GM18526 (cell line): ENCODE measurements around the gene ANO10.

Experiments used
- POLR2A ChIP-seq: IDR thresholded peaks from 3 replicates; pipeline ENCODE4 v1.6.1; 2011; ENCODE audit not compliant: insufficient read length; ENCODE audit errors: extremely low read depth

ANO10 gene, protein sequence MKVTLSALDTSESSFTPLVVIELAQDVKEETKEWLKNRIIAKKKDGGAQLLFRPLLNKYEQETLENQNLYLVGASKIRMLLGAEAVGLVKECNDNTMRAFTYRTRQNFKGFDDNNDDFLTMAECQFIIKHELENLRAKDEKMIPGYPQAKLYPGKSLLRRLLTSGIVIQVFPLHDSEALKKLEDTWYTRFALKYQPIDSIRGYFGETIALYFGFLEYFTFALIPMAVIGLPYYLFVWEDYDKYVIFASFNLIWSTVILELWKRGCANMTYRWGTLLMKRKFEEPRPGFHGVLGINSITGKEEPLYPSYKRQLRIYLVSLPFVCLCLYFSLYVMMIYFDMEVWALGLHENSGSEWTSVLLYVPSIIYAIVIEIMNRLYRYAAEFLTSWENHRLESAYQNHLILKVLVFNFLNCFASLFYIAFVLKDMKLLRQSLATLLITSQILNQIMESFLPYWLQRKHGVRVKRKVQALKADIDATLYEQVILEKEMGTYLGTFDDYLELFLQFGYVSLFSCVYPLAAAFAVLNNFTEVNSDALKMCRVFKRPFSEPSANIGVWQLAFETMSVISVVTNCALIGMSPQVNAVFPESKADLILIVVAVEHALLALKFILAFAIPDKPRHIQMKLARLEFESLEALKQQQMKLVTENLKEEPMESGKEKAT

DNA sequence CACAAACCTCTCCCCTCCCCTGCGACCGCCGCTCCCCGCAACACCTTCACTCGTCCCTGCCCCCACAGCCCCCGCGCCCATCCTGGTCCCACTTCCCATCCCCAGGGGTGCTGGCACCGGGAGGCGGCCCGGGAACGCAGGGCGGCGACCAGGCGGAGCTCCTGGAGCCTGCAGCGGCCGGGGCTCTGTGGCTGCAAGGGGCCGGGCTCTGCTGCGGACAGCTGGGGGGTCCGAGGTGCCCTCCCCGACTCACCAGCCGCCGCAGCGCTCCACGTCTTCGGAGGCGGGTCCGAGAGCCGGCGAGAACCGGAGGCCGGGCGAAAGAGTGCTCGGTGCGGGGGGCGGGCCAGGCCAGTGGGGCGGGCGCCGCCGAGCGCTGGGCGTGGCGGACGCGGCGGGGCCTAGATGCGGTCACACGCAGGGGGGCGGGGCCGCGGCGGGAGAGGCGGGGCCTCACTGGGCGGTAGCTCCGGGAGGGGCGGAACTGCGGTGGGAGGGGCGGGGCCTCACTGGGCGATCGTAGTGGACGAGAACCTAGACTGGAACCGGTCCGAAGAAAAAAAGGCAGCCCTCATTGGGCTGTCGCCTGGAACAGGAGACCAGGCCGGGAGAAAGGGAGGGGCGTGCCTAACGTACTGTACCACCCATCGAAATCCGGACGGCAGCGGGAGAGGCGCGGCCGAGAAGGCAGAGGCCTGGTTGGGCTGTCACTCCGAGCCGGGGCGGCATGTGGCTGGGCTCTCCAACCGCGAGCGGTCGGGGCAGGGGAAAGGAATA lies at the start of gene ANO10:
Gene ANO10, minus strand, starts transcription at position 356 of the 777 bp plus-strand sequence. CDS start 16,159 bp downstream, outside the sequence.
- peak; percentile 48 for TF ChIP-seq POLR2A

DNA sequence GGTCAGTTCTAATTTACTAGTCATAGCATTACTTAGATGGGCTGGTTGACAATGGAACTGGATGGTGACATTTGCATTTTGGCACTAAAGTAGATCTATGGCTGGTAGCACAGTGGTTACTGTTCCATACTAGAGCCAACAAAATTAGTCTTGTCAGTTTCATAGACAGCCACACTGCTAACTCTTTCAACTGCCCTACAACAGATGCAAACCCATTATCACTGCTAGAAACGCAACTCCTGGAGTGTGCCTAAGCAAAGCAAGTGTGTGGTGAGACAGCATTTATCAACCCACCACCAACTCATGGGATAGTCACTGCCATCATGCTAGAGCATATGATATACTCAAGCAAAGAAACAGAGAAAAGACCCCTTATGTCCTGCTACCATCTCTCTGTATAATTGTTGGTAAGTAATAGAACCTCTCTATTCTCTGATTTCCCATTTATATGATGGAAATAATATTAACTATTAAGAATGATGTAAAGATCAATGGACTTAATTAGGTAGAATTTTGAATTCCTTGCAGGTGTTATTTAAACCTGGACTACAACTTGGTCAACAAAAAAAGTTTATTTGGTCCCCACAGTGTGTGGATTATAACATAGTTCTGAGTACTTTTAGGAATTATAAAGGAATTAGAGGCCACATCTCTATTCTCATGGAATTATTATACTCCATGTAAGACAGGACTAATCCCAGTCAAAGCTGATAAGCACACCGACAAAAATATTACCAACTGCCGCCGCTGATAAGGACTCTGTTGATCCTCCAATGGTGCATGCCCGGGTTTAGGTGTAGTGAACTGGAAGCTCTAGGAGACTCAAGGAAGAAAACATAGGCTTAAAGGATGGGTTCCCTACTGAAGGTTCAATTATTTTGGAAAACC lies 49.1 kb upstream of the ANO10 start:
- TF ChIP-seq POLR2A, result no peak

DNA sequence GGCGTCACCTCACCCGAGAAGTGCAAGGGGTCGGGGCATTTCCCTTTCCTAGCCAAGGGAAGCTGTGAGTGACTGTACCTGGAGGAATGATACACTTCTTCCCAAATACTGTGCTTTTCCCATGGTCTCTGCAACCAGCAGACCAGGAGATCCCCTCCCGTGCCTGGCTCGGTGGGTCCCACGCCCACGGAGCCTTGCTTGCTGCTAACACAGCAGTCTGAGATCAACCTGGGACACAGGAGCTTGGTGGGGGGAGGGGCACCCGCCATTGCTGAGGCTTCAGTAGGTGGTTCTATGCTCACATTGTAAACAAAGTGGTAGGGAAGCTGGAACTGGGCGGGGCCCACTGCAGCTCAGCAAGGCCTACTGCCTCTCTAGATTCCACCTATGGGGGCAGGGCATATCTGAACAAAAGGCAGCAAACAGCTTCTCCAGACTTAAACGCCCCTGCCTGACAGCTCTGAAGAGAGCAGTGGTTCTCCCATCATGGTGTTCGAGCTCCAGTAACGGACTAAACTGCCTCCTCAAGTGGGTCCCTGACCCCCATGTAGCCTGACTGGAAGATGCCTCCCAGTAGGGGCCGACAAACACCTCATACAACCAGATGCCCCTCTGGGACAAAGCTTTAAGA lies 37.6 kb upstream of the ANO10 start:
- TF ChIP-seq POLR2A, result no peak

DNA sequence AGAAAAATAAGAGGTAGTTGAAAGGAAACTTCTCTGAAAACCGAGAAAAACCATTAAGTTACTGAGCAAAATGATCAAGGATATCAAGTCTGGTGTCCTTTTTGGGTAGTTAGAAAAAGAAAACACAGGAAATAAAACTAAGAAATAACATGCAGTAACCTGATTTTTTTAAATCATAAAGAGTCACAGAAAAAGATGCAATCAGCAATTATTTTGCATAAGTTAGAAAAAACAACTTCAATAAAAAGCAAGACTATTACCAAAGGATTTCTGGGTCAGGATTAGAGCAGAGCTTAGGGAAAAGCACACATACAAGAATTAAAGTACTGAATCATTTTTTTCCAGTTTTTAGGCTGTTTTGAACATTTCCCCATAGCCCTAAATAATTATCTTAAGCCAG lies 28.5 kb upstream of the ANO10 start:
- no peak for TF ChIP-seq POLR2A

DNA sequence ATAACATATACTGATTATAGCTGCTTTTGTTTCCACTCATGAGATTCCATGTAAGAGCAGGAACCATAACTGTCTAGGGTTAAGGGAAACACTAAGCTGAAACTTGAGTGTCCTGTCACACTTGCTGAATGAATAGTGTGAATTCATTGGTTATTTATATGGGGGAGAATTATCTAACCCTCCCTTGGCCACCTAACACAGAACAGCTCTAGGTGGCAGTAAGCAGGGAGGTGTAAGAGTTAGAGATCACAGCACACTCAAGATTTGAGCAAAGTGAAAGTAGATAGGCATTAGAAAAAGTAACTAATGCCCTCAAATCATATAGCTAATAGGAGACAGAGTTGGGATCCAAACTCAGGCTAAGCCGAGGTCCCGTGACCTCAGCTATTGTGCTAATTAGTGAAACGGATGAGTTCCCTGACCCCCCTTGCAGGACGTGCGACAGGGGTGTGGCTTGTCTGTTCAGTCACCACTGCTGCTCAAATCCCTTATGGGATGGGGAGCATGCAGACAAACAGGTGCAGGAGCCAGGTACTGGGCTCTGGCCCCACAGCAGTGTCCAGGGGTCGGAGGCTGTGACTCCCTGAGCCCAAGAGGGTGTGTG lies 27.7 kb upstream of the ANO10 start:
- no peak for TF ChIP-seq POLR2A

DNA sequence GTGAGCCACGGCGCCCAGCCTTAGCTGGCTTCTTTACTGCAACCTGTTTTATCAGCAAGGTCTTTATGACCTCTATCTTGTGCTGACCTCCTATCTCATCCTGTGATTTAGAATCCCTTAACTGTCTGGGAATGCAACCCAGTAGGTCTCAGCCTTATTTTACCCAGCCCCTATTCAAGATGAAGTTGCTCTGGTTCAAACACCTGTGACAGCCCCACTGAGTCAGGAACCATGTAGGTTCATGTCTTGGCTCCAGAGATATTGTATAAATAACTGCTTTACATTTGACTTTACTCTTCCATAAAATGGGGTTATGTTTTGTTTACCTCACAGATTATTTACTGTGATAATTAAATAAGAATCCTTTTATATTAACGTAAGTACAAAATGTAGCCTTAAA lies 27.1 kb upstream of the ANO10 start:
- TF ChIP-seq POLR2A, result no peak

DNA sequence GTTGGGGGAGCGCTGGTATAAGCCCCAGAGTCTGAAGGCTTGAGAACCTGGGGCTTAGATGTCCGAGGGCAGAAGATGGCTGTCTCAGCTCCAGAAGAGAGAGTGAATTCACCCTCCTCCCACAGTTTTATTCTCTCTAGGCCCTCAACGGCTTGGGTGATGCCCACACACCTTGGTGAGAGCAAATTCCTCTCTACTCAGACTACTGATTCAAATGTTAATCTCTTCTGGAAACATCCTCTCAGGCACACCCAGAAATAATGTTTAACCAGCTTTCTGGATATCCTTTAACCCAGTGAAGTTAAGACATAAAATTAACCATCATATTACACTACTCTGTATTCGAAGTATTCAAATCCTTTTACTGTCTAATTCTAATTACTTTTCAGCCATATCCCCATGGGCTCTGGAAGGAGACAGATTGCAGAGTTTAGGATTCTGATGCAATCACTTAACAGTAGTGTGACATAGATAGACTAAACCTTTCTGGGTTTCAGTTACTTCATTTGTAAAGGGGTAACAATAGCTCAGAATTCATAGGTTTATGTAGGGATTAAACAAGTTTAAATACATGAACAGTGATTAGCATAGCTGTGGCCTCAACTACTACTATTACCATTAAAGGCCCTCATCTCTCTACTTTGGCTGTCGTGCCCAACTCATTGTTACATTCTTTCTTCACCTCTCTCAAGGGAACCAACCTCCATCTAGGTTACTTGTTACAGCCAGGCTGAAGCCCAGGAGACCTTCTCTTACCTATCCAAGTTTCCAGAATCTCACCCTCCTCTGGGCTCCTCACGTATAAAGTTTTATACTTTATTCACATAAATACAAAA lies 25.7 kb upstream of the ANO10 start:
- TF ChIP-seq POLR2A, result no peak

DNA sequence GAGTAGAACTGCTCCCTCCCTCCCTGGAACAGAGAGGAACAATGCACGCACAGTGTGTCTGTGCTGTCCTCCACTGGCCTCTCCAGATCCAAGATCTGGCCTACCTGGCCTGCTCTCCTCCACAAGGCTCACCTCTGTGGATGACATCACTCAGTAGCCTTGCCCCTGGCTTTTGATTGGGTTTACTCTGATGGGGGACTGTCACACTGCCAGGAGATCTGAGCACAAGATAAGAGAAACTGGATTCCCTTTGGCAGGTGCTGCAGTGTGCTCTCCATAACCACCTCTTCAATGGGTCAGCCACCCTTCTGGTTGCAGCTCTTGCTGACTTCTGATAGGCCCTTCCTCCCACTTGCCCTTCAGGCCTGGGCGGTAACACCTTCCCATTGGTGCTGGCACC lies 22.6 kb upstream of the ANO10 start:
- no peak for TF ChIP-seq POLR2A

DNA sequence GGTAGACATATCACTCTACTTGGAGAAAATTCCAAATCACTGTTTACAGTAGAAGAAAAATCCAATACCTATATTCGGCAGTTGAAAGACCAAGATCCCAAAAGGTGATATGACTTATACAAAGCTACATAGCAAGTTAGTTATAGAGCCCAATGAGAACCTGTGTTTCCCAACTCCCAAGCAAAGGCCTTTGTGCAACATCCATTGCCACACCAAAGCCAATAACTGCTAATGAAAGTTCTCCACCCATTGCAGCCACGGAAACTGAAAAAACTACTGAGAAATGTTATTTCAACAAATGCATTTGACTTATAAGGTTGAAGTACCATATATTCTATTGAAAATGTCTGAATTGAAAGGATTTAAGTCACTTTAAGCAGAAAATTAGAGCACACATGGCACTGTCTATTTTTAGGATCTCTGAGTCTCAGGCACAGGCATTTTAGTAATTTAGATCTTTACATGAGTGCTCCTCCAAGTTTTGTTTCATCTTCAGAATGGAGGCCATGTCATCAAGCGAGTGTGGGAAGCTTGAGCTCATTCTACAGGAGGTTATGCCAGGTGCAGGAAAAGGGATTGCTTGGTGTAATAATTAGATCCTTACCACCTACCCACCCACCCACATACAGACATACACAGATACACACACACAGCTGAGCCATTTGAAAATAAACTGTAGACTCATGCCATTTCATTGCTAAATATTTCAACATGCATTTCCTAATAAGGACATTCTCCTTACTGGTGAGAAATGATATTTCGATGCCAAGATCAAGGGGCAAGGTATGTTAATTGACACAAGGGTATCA lies 19.7 kb upstream of the ANO10 start:
- TF ChIP-seq POLR2A, result no peak

DNA sequence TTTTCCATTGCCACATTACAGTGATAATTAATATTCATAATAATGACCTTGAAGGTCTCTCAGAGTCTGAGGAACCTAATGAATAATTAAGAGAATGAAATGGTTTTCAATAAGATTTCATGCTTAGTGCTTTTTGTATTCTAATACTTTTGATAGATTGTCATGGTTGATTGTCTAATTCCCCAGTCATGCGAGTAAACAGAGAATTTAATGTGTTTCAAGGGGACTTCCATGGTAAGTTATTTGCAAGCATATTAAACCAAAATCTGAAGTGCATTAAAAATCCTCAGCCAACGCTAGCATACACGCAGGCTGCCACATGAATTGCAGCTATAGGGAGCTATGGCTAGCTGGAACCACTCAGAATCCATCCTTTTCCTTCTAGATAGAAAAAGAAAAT lies 18.9 kb upstream of the ANO10 start:
- TF ChIP-seq POLR2A, result no peak

DNA sequence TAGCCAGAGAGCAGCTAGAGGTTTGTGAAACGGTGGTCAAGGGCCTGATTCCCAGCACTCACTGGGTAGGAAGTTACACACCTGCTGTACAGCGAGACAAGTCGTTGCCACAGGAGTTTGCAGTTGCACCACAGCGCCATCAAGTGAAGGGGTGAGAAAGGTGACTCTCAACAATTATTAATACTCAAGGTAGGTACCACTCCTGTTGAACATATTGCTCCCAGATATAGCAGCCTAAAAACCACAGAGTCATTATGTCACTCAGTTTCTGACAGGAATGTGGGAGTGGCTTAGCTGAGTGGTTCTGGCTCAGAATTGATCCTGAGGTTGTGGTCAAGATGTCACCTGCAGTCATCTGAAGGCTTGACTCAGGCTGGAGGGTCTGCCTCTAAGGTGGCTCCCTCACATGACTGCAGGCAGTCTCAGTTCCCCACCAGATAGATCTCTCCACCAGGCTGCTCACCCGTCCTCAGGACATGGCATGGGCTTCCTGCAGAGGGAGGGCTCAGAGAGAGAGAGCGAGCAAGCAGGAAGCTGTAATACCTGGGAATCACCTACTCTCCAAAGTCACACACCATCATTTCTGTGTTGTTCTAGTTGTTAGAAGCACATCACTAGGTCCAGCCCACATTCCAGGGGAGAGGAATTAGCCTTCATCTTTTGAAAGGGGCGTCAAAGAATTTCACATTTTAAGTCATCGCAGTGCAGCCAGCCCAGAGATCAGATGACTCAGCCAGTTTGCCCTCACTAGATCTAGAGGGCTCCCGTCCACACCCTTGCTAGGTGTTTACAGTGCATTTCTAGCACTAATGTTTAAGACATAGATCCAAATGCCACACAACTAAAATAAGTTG lies 17.0 kb upstream of the ANO10 start:
- no peak for TF ChIP-seq POLR2A
